T-helper 1 cell (primary cell): ENCODE results near the gene TENT5A.

Experiments used
- DNase-seq, 5 donors: peaks; one replicate each; pipeline ENCODE4 v3.0.0-alpha.2; 2012 to 2020

The TENT5A gene

GRCh38 chr6:81700414-81700813 is 52.1 kb downstream of the TENT5A start:
- DNase-seq = no peak

- no peak for DNase-seq
These were observed 54.9 kb downstream of the TENT5A start for GRCh38 chr6:81697559-81697958.

- no peak for DNase-seq
These were observed 56.0 kb downstream of the TENT5A start for GRCh38 chr6:81696524-81696923.
